DOHH2 (cell line): Measurements from ENCODE around the gene PSD4.

ENCODE experiments used
- H3F3A ChIP-seq: fragments of 200-600 bp; sonication (generic), shearing (Covaris generic); 2 replicates; pipeline ENCODE4 v1.6.0; 2016; ENCODE audit warnings: antibody characterized with exemption, mild to moderate bottlenecking; ENCODE audit not compliant: control insufficient read depth, insufficient read depth
- H3K27ac ChIP-seq: fragments of 200-600 bp; sonication (generic); 2 replicates; pipeline ENCODE4 v1.5.1; 2014; ENCODE audit warnings: low read depth, mild to moderate bottlenecking, low read length, moderate library complexity
- H3K27me3 ChIP-seq: fragments of 200-600 bp; sonication (generic); 2 replicates; pipeline ENCODE4 v1.6.1; 2014; ENCODE audit warnings: mild to moderate bottlenecking, low read length, mixed read lengths; ENCODE audit not compliant: control insufficient read depth
- H3K36me3 ChIP-seq: fragments of 200-600 bp; sonication (generic); 2 replicates; pipeline ENCODE4 v1.6.1; 2014; ENCODE audit warnings: mild to moderate bottlenecking, low read length, moderate library complexity, mixed read lengths; ENCODE audit not compliant: control insufficient read depth
- H3K4me1 ChIP-seq: fragments of 200-600 bp; sonication (generic); 2 replicates; pipeline ENCODE4 v1.6.1; 2014; ENCODE audit warnings: mild to moderate bottlenecking, low read length, mixed read lengths; ENCODE audit not compliant: control insufficient read depth
- H3K4me2 ChIP-seq: fragments of 200-600 bp; sonication (generic); 2 replicates; pipeline ENCODE4 v1.6.0; 2014; ENCODE audit warnings: mild to moderate bottlenecking, low read length, moderate library complexity
- H3K4me3 ChIP-seq: fragments of 200-600 bp; sonication (generic); 2 replicates; pipeline ENCODE4 v1.5.1; 2014; ENCODE audit warnings: mild to moderate bottlenecking, low read length, mixed read lengths
- H3K79me2 ChIP-seq: fragments of 200-600 bp; sonication (generic); 2 replicates; pipeline ENCODE4 v1.6.1; 2014; ENCODE audit warnings: mild to moderate bottlenecking, low read length, mixed read lengths; ENCODE audit not compliant: control insufficient read depth
- H3K9me2 ChIP-seq: fragments of 200-600 bp; sonication (generic); replicated peaks from 2 replicates; pipeline ENCODE4 v1.6.1; 2014; ENCODE audit warnings: mild to moderate bottlenecking, low read length, mixed read lengths; ENCODE audit not compliant: control insufficient read depth
- H3K9me3 ChIP-seq: fragments of 200-600 bp; sonication (generic); 2 replicates; pipeline ENCODE4 v1.6.1; 2014; ENCODE audit warnings: antibody characterized with exemption, low read length, mixed read lengths; ENCODE audit not compliant: control insufficient read depth, insufficient read depth
- H4K20me1 ChIP-seq: fragments of 200-600 bp; sonication (generic); 2 replicates; pipeline ENCODE4 v1.6.0; 2014; ENCODE audit warnings: low read depth, mild to moderate bottlenecking, antibody characterized with exemption, low read length, moderate library complexity; ENCODE audit not compliant: control insufficient read depth, insufficient read depth
- EZH2phosphoT487 ChIP-seq: fragments of 200-600 bp; sonication (generic); IDR thresholded peaks from 2 replicates; pipeline ENCODE4 v1.6.1; 2017; ENCODE audit warnings: borderline replicate concordance, mild to moderate bottlenecking, antibody characterized with exemption, low read length, moderate library complexity, mixed read lengths
- TF ChIP-seq, protein P1 (sequence below): fragments of 200-600 bp; sonication (generic); IDR thresholded peaks from one replicate; pipeline ENCODE4 v1.5.1; 2014; ENCODE audit warnings: antibody characterized with exemption, mild to moderate bottlenecking, low read depth, low read length; ENCODE audit not compliant: poor library complexity, severe bottlenecking

PSD4 gene

DNA sequence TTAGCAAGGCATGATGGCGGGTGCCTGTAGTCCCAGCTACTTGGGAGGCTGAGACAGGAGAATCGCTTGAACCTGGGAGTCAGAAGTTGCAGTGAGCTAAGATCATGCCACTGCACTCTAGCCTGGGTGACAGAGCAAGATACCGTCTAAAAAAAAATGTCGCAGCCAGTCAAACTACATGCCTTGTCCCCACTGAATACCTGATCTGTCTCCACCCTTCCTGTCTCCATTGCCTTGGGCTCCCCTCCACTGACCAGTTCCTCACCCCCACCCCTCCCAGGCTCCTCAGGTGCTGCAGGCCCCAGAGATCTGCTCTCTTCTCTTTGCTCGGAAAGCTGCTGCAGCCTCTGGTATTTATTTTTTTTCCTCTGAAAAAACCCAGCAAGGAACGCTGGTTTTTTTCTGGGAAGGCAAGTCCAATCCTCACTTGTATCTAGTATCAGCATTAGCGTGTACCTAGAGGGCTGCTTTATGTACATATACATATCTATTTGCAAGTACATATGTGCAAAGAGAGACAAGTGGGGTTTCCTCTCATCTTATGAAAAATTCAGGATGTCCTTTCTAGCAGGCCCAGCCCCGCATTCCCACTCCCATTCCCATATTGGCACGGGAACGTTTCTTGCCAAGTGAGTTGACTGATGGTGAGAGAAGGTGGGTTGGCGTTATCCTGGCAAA, 4.4 kb downstream of the PSD4 start:
- Histone ChIP-seq H3F3A (peaks cover 11% of the 10 kb centered on the region), H3K4me1 (peaks cover 27% of the 10 kb centered on the region), H3K4me2 (no peak overlapping the region), H3K9me3 (no peaks in the 10 kb centered on the region), H3K4me3 (no peak overlapping the region), H3K79me2 (peaks cover 96% of the 10 kb centered on the region), H3K9me2 (no peaks in the 10 kb centered on the region), H3K36me3 (peaks cover 86% of the 10 kb centered on the region), H3K27ac (no peak overlapping the region), H4K20me1 (peaks cover 40% of the 10 kb centered on the region), H3K27me3 (no peaks in the 10 kb centered on the region)
- TF ChIP-seq, protein P1, sequence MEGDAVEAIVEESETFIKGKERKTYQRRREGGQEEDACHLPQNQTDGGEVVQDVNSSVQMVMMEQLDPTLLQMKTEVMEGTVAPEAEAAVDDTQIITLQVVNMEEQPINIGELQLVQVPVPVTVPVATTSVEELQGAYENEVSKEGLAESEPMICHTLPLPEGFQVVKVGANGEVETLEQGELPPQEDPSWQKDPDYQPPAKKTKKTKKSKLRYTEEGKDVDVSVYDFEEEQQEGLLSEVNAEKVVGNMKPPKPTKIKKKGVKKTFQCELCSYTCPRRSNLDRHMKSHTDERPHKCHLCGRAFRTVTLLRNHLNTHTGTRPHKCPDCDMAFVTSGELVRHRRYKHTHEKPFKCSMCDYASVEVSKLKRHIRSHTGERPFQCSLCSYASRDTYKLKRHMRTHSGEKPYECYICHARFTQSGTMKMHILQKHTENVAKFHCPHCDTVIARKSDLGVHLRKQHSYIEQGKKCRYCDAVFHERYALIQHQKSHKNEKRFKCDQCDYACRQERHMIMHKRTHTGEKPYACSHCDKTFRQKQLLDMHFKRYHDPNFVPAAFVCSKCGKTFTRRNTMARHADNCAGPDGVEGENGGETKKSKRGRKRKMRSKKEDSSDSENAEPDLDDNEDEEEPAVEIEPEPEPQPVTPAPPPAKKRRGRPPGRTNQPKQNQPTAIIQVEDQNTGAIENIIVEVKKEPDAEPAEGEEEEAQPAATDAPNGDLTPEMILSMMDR, result no peak
- no peak for TF ChIP-seq EZH2phosphoT487

DNA sequence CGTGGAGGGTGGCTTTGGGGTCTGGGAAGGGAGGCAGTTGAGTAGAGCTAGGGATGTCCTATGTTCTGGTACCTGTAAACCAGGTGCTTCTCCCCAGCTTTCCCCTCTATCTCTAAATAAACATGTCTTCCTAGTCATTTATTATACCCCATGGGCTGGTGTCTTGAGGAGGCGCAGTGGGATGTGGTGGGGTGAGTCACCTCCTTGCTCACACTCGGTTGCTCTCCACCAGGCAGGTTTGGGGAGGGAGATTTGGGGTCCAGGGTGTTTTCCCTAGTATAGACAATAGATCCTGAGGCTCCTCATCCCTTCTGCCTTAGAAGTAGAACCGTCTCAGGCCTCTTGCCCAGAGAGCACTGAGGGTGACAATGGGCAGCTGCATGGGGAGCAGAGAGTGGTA, 5.1 kb downstream of the PSD4 start:
- no peaks in the 10 kb centered on the region for H3K9me3 ChIP-seq
- peaks cover 11% of the 10 kb centered on the region for H3F3A ChIP-seq
- peaks cover 99% of the 10 kb centered on the region for H3K79me2 ChIP-seq
- peaks cover 93% of the 10 kb centered on the region for H3K36me3 ChIP-seq
- no peak overlapping the region for H3K4me2 ChIP-seq
- H3K27ac ChIP-seq, result no peak overlapping the region
- no peak overlapping the region for H3K4me3 ChIP-seq
- peaks cover 42% of the 10 kb centered on the region for H4K20me1 ChIP-seq
- TF ChIP-seq, protein P1, result no peak
- no peak for TF ChIP-seq EZH2phosphoT487
- no peaks in the 10 kb centered on the region for H3K27me3 ChIP-seq
- H3K9me2 ChIP-seq, result no peaks in the 10 kb centered on the region
- H3K4me1 ChIP-seq, result peaks cover 21% of the 10 kb centered on the region

DNA sequence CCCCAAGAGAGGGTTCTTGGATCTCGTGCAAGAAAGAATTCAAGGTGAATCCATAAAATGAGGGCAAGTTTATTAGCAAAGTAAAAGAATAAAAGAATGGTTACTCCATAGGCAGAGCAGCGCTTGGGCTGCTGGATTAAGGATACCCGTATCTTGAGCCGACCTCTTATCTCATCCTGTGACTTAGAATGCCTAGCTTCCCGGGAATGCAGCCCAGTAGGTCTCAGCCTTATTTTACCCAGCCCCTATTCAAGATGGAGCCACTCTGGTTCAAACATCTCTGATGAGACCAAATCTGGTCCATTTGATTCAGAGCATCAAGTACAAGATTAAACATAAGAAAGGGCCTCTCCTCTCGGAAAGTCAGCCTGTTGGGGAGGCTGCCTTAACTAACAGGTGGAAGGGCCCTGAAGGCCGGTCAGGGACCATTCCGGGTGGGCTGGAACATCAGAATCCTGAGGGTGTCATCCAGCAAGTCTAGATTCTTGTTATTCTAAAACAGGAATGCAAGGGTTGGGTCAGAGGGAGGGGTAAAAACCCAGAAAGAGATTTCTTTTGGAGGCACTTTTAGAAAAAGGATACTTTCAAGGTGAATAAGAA, 5.8 kb downstream of the PSD4 start:
- Histone ChIP-seq H3K9me2 (no peaks in the 10 kb centered on the region), H3K9me3 (no peaks in the 10 kb centered on the region), H3K27me3 (no peaks in the 10 kb centered on the region), H3K36me3 (peaks cover 92% of the 10 kb centered on the region), H3K27ac (no peak overlapping the region), H3F3A (peaks cover 10% of the 10 kb centered on the region), H3K4me3 (no peak overlapping the region), H3K4me2 (no peak overlapping the region), H4K20me1 (peaks cover 43% of the 10 kb centered on the region), H3K4me1 (peaks cover 21% of the 10 kb centered on the region), H3K79me2 (peaks cover 98% of the 10 kb centered on the region)
- no peak for TF ChIP-seq EZH2phosphoT487
- TF ChIP-seq, protein P1, result no peak
